ENCODE measurements around the gene SMIM1. TPM values are rescaled to one million over a fixed set of nuclear protein-coding genes. Genes with fewer than 3 reads are reported as not detected.

SMIM1 gene, protein sequence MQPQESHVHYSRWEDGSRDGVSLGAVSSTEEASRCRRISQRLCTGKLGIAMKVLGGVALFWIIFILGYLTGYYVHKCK
- total RNA-seq, result 6.4 and 19.6 TPM in 2 replicates

DNA sequence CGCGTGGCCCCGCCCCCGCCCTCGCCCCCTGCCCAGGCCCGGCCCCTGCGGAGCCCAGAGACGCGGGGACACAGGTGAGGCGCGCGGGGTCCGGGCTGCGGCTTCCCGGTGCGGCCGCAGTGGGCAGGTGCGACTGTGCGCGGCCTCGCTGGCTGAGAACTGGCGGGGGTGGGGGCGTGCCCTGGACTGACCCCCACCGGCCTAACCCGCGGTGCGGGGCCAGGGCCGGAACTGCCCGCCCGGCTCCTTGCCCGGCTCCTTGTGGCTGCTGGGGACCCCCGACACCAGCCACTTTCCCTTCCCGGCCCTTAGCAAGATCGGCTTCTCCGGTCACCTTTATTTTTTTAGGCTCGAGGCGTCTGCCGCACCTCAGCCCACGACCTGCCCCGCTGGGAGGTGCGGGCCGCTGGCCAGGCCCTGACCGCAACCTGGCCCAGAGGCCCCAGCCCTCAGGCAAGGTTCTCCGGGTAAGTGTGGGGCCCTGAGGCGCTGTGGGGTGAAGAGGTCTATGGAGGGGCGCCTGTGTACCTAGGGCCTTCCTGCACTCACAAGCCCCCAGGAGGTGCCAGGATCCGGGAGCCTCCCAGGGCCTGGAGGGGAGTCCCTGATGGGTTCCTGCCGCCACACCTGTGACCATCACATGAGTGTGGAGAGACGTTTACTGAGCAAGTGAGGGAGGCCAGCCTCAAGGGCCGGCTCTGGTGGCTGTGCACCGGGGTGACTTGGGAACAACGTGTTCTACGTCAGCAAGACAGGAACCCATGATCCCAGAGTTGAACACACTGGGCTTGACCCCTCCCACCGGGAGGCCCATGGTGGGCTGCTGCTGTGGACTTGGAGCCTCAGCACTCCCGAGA, at the start of gene SMIM1:
TSS of gene SMIM1 (plus strand) at position 35 of the 857 bp plus-strand sequence. CDS start 2,625 bp downstream, outside the sequence.

GRCh38 chr1:3752400-3752945, 20.1 kb upstream of the SMIM1 start, which contains the start of gene CCDC27:
TSS of gene CCDC27 (plus strand) at chr1:3752450. CDS start at chr1:3752482, 32 bp downstream.

GRCh38 chr1:3796215-3797061, 23.9 kb downstream of the SMIM1 start, which contains the start of gene LRRC47:
TSS of gene LRRC47 (minus strand) at chr1:3796498. CDS start at chr1:3796476, 22 bp downstream.

Other genes starting within 250 kb of the SMIM1 start
- 7.3 and 22.1 TPM in 2 replicates for gene MEGF6, start 161.2 kb upstream of the SMIM1 start, total RNA-seq
- 12.4 and 21.6 TPM in 2 replicates for gene TPRG1L, start 147.7 kb upstream of the SMIM1 start, total RNA-seq
- gene WRAP73, start 122.6 kb upstream of the SMIM1 start, total RNA-seq, result 18.4 and 20.2 TPM in 2 replicates
- gene TP73, start 120.2 kb upstream of the SMIM1 start, total RNA-seq, result not detected in 2 replicates
- not detected in 2 replicates for gene CCDC27, start 20.3 kb upstream of the SMIM1 start, total RNA-seq
- gene LRRC47, start 23.7 kb downstream of the SMIM1 start, total RNA-seq, result 29.9 and 32.6 TPM in 2 replicates
- 32.1 and 65.3 TPM in 2 replicates for gene CEP104, start 84.5 kb downstream of the SMIM1 start, total RNA-seq
- gene DFFB, start 84.7 kb downstream of the SMIM1 start, total RNA-seq, result 5.2 and 8.3 TPM in 2 replicates
- gene C1orf174, start 127.5 kb downstream of the SMIM1 start, total RNA-seq, result 12.3 and 36.2 TPM in 2 replicates

Measured in mesangial cell (primary cell).